Measurements from ENCODE around the gene SCUBE2.

Gene SCUBE2

GRCh38 chr11:9065607-9066432, 25.6 kb downstream of the SCUBE2 start:
- DNase-seq, result no peak
- in situ Hi-C loops (cut with HindIII; ENCODE audit: low pct_ligation_motif_present, low sequenced_read_pairs), result no loop called here
- TF ChIP-seq CTCF (IDR thresholded peaks at IDR 0.05; ENCODE audit: low read depth, low read length, missing control alignments), result no peak
- H3K27me3 ChIP-seq (replicated peaks), result no peaks in the 10 kb centered on the region
- H3K4me3 ChIP-seq (ENCODE audit: low read depth, low read length), result no peak overlapping the region
- no peaks in the 10 kb centered on the region for H3K36me3 ChIP-seq (replicated peaks)
- no peak overlapping the region for H3K27ac ChIP-seq

GRCh38 chr11:9061807-9062206, 29.6 kb downstream of the SCUBE2 start:
- no peak overlapping the region for H3K27ac ChIP-seq
- no peaks in the 10 kb centered on the region for H3K36me3 ChIP-seq (replicated peaks)
- no peak overlapping the region for H3K4me3 ChIP-seq (ENCODE audit: low read depth, low read length)
- H3K27me3 ChIP-seq (replicated peaks), result no peaks in the 10 kb centered on the region
- no peak for TF ChIP-seq CTCF (IDR thresholded peaks at IDR 0.05; ENCODE audit: low read depth, low read length, missing control alignments)
- in situ Hi-C loops (cut with HindIII; ENCODE audit: low pct_ligation_motif_present, low sequenced_read_pairs), result no loop called here
- DNase-seq, result no peak

GRCh38 chr11:9060700-9061111, 30.7 kb downstream of the SCUBE2 start:
- peak; percentile 52 for TF ChIP-seq CTCF (IDR thresholded peaks at IDR 0.05; ENCODE audit: low read depth, low read length, missing control alignments)
- in situ Hi-C loops (cut with HindIII; ENCODE audit: low pct_ligation_motif_present, low sequenced_read_pairs), result no loop called here
- H3K27me3 ChIP-seq (replicated peaks), result no peaks in the 10 kb centered on the region
- H3K4me3 ChIP-seq (ENCODE audit: low read depth, low read length), result no peak overlapping the region
- H3K36me3 ChIP-seq (replicated peaks), result no peaks in the 10 kb centered on the region
- no peak overlapping the region for H3K27ac ChIP-seq
- no peak for DNase-seq

GRCh38 chr11:9059406-9059805, 32.0 kb downstream of the SCUBE2 start:
- H3K4me3 ChIP-seq (ENCODE audit: low read depth, low read length), result no peak overlapping the region
- H3K36me3 ChIP-seq (replicated peaks), result no peaks in the 10 kb centered on the region
- in situ Hi-C loops (cut with HindIII; ENCODE audit: low pct_ligation_motif_present, low sequenced_read_pairs), result no loop called here
- H3K27me3 ChIP-seq (replicated peaks), result no peaks in the 10 kb centered on the region
- H3K27ac ChIP-seq, result no peak overlapping the region
- no peak for TF ChIP-seq CTCF (IDR thresholded peaks at IDR 0.05; ENCODE audit: low read depth, low read length, missing control alignments)
- no peak for DNase-seq

- in situ Hi-C loops (cut with HindIII; ENCODE audit: low pct_ligation_motif_present, low sequenced_read_pairs), result no loop called here
- Histone ChIP-seq H3K27me3 (replicated peaks) (no peaks in the 10 kb centered on the region), H3K36me3 (replicated peaks) (no peaks in the 10 kb centered on the region), H3K27ac (no peak overlapping the region), H3K4me3 (ENCODE audit: low read depth, low read length) (no peak overlapping the region)
- DNase-seq, result no peak
- TF ChIP-seq CTCF (IDR thresholded peaks at IDR 0.05; ENCODE audit: low read depth, low read length, missing control alignments), result no peak
Measured at GRCh38 chr11:9057888-9058287, 33.5 kb downstream of the SCUBE2 start.

- Histone ChIP-seq H3K4me3 (ENCODE audit: low read depth, low read length) (no peak overlapping the region), H3K27ac (no peak overlapping the region), H3K36me3 (replicated peaks) (no peaks in the 10 kb centered on the region), H3K27me3 (replicated peaks) (no peaks in the 10 kb centered on the region)
- TF ChIP-seq CTCF (IDR thresholded peaks at IDR 0.05; ENCODE audit: low read depth, low read length, missing control alignments), result no peak
- DNase-seq, result no peak
- in situ Hi-C loops (cut with HindIII; ENCODE audit: low pct_ligation_motif_present, low sequenced_read_pairs), result no loop called here
Measured at GRCh38 chr11:9057007-9057406, 34.4 kb downstream of the SCUBE2 start.
